K562 (cell line): ENCODE results near the gene RAB6B. TPM values are rescaled to one million over a fixed set of nuclear protein-coding genes. Genes with fewer than 3 reads are reported as not detected.

ENCODE experiments used
- ATAC-seq: fragments of 200-7000 bp; cut with Tn5 transposase; 3 replicates; pipeline ENCODE4 v1.9.1; 2020; ENCODE audit warnings: moderate library complexity
- BruUV-seq: library from RNA; stranded (reverse); fragments of 400-500 nt; replicated peaks from 2 replicates; lab custom pipeline; 2021; lab: Mats Ljungman, UMichigan
- CTCF ChIA-PET: fragments of 300-600 bp; formaldehyde crosslinking; extraction: SDS; loops from one replicate; lab custom pipeline; 2021; ENCODE audit warnings: low intra/inter-chr PET ratio; lab: Yijun Ruan, JAX
- POLR2A ChIA-PET: fragments of 300-600, 350-650 bp; sonication (Branson Sonifier 250); formaldehyde crosslinking; extraction: SDS; loops from one replicate; lab custom pipeline; 2021; ENCODE audit warnings: antibody characterized with exemption, inconsistent platforms; lab: Yijun Ruan, JAX
- DNase-seq, 4 experiments: peaks; one replicate each; pipeline versions ENCODE4 v3.0.0 to v3.0.0-alpha.2; 2011 to 2018; ENCODE audit warnings: low spot score in 3 of 4, mixed read lengths in 3 of 4; ENCODE audit errors: extremely low read depth in 1 of 4
- FAIRE-seq: peaks from 2 replicates; lab custom pipeline; 2011; peaks lifted over from hg19 to GRCh38; lab: Jason Lieb, UNC
- H2AFZ ChIP-seq: 2 replicates; pipeline ENCODE4 v1.6.0; 2011; ENCODE audit warnings: low read depth, low read length, control low read depth, inconsistent platforms
- H3K27ac ChIP-seq: fragments of 200-600 bp; 3 replicates; pipeline ENCODE4 v1.8.0; 2011; ENCODE audit warnings: low read depth, mild to moderate bottlenecking, control low read depth, inconsistent platforms, low read length, moderate library complexity, mixed read lengths; ENCODE audit errors: extremely low read depth
- H3K27me3 ChIP-seq, 2 experiments: fragments of 300-600 bp in 1 of 2; 2 replicates in 1 of 2; 3 replicates in 1 of 2; pipeline versions ENCODE4 v1.6.0 to v1.8.0; 2011; ENCODE audit warnings: inconsistent platforms in 2 of 2, low read length in 2 of 2, mild to moderate bottlenecking in 1 of 2, mixed read lengths in 1 of 2, moderate library complexity in 1 of 2; ENCODE audit not compliant: control insufficient read depth in 2 of 2, insufficient read depth in 2 of 2
- H3K36me3 ChIP-seq: fragments of 300-600 bp; 3 replicates; pipeline ENCODE4 v1.8.0; 2011; ENCODE audit warnings: mild to moderate bottlenecking, low read length, inconsistent platforms; ENCODE audit not compliant: control insufficient read depth, insufficient read depth
- H3K4me1 ChIP-seq, 2 experiments: fragments of 200-600 bp in 1 of 2; replicated peaks in 1 of 2; 2 replicates in 1 of 2; 3 replicates in 1 of 2; pipeline versions ENCODE4 v1.5.1 to v1.8.0; 2011; ENCODE audit warnings: inconsistent platforms in 2 of 2, low read length in 2 of 2, mild to moderate bottlenecking in 1 of 2, mixed read lengths in 1 of 2, moderate library complexity in 1 of 2; ENCODE audit not compliant: control insufficient read depth in 2 of 2, insufficient read depth in 2 of 2
- H3K4me2 ChIP-seq: 2 replicates; pipeline ENCODE4 v1.6.1; 2011; ENCODE audit warnings: low read length, control low read depth, inconsistent platforms, mixed read lengths; ENCODE audit not compliant: insufficient read depth
- H3K4me3 ChIP-seq: fragments of 200-600 bp; sonication (generic), shearing (Covaris generic); 2 replicates; pipeline ENCODE4 v1.5.1; 2016; ENCODE audit warnings: control low read depth, inconsistent platforms
- H3K79me2 ChIP-seq: fragments of 200-600 bp; 3 replicates; pipeline ENCODE4 v1.8.0; 2011; ENCODE audit warnings: low read length, inconsistent platforms; ENCODE audit not compliant: control insufficient read depth, insufficient read depth
- H3K9ac ChIP-seq, 2 experiments: 2 replicates each; pipeline versions ENCODE4 v1.6.0 to v1.6.1; 2011; ENCODE audit warnings: low read depth in 2 of 2, low read length in 2 of 2, control low read depth in 1 of 2, inconsistent platforms in 1 of 2, mild to moderate bottlenecking in 1 of 2, mixed read lengths in 1 of 2; ENCODE audit not compliant: insufficient read depth in 1 of 2
- H3K9me1 ChIP-seq: one replicate; pipeline ENCODE4 v1.6.0; 2011; ENCODE audit warnings: inconsistent platforms, mild to moderate bottlenecking, low read length, moderate library complexity; ENCODE audit not compliant: control insufficient read depth, insufficient read depth
- H3K9me3 ChIP-seq: replicated peaks from 2 replicates; pipeline ENCODE4 v1.5.1; 2011; ENCODE audit warnings: low read depth, low read length, inconsistent platforms; ENCODE audit not compliant: control insufficient read depth, insufficient read depth
- H4K20me1 ChIP-seq: replicated peaks from 2 replicates; pipeline ENCODE4 v1.6.1; 2011; ENCODE audit warnings: low read length, inconsistent platforms, mixed read lengths; ENCODE audit not compliant: control insufficient read depth, insufficient read depth
- PHF8 ChIP-seq: fragments of 200-600 bp; sonication (generic); IDR thresholded peaks from 2 replicates; pipeline ENCODE4 v1.6.1; 2012; ENCODE audit warnings: mixed run types, mild to moderate bottlenecking, inconsistent platforms, low read length, moderate library complexity, borderline replicate concordance
- RFX7 ChIP-seq: fragments of 250-450 bp; sonication (Bioruptor Pico); IDR thresholded peaks from 2 replicates; pipeline ENCODE4 v1.5.1; 2021; ENCODE audit warnings: mild to moderate bottlenecking
- TCF7 ChIP-seq: sonication (generic); IDR thresholded peaks from 2 replicates; pipeline ENCODE4 v1.6.1; 2016; ENCODE audit warnings: antibody characterized with exemption, borderline replicate concordance
- THRAP3 ChIP-seq: fragments of 450-650 bp; IDR thresholded peaks from 2 replicates; pipeline ENCODE4 v1.6.1; 2016; ENCODE audit warnings: mild to moderate bottlenecking, inconsistent platforms, borderline replicate concordance
- TRIM24 ChIP-seq, 2 experiments: fragments of 450-650 bp; IDR thresholded peaks; 2 replicates each; pipeline ENCODE4 v1.6.1; 2016
- in situ Hi-C: fragments of 300-500 bp; cut with MboI; formaldehyde crosslinking; loops from 4 replicates; pipeline ENCODE4 v1.15.0; 2018; ENCODE audit warnings: inconsistent platforms, mixed read lengths
- intact Hi-C: fragments of 100-400 bp; cut with micrococcal nuclease; formaldehyde crosslinking; loops from 2 replicates; pipeline ENCODE4 v1.14.2; 2022
- polyA plus RNA-seq, 8 experiments: library from polyadenylated mRNA; depleted of rRNA in 4 of 8; stranded (reverse) in 5 of 8; unstranded in 3 of 8; fragments of >200 nt; fragmentation: Nextera tagmentation in 2 of 8; fragmentation: Illumina TruSeq in 1 of 8; extraction: Ambion mirVana in 2 of 8; extraction: Trizol in 1 of 8; gene quantifications; 2 replicates each; pipeline versions ENCODE4 v1.2.1 to v1.2.3, GENCODE V29; 2011 to 2014; ENCODE audit warnings: inconsistent platforms in 1 of 8, missing spikeins in 1 of 8
- total RNA-seq, 7 experiments: library from RNA; depleted of rRNA in 6 of 7; stranded (reverse); fragments of >200 nt in 6 of 7; fragmentation: Illumina TruSeq in 2 of 7; extraction: Trizol in 2 of 7; gene quantifications; 2 replicates each; pipeline versions ENCODE4 v1.2.1 to v1.2.3, GENCODE V29; 2011 to 2021; ENCODE audit warnings: low replicate concordance in 1 of 7
- TF ChIP-seq, protein P1 (sequence below): fragments of 450-650 bp; IDR thresholded peaks from 2 replicates; pipeline ENCODE4 v1.6.1; 2018; ENCODE audit not compliant: partially characterized antibody
- TF ChIP-seq, protein P2 (sequence below): sonication (generic); formaldehyde crosslinking; IDR thresholded peaks from 2 replicates; pipeline ENCODE4 v1.8.1; 2023; ENCODE audit warnings: mild to moderate bottlenecking, missing genetic modification reagents
- TF ChIP-seq, protein P3 (sequence below): sonication (generic); formaldehyde crosslinking; IDR thresholded peaks from 2 replicates; pipeline ENCODE4 v1.8.1; 2022; ENCODE audit warnings: missing genetic modification reagents
- TF ChIP-seq, protein P4 (sequence below): fragments of 250-450 bp; sonication (Bioruptor Pico); IDR thresholded peaks from 2 replicates; pipeline ENCODE4 v1.5.0; 2021; ENCODE audit warnings: mild to moderate bottlenecking, moderate library complexity

The RAB6B gene
- total and polyA plus RNA-seq, 9 of the 15 experiments (the other 6 are each of a cell fraction or from before 2014, with no cell fraction given) = 0.60 to 18.1 (median 1.5) TPM

DNA sequence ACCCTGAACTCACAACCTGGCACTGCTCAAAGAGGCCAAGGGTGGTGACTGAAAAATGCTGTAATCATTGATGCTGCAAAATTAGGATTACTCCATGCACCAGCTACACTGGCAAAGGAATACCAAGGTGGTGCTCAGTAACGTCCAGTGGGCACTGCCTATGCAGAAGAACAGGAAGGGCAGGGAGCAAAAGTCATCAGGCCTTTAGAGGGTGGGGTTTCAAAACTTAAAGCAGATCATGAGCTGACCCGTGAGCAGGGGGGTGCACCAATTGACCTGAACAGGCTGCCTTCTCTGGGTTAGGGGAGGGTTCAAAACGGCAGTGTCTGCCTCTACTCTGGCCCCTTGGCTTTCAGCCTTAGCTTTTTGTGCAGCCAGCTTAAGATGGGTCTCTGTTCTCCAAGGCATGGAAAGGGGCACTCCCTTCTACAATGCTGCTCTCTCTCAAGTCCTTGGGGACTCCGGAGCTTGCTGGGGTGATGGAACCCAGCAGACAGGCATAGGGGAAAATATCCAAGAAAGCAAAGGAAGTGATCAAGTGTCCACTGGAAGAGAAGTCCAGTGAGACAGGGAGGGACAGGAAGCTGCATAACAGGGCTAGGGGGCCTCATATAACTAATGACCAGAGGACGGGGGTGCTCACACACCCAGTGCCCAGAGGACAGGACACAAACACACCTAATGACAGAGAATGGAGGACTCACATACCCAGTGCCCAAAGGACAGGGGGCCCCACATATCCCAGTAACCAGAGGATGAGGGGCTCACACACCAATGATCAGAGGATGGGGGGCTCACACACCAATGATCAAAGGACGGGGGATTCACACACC is 11.4 kb downstream of the RAB6B start (continued):
- TF ChIP-seq, protein P1, sequence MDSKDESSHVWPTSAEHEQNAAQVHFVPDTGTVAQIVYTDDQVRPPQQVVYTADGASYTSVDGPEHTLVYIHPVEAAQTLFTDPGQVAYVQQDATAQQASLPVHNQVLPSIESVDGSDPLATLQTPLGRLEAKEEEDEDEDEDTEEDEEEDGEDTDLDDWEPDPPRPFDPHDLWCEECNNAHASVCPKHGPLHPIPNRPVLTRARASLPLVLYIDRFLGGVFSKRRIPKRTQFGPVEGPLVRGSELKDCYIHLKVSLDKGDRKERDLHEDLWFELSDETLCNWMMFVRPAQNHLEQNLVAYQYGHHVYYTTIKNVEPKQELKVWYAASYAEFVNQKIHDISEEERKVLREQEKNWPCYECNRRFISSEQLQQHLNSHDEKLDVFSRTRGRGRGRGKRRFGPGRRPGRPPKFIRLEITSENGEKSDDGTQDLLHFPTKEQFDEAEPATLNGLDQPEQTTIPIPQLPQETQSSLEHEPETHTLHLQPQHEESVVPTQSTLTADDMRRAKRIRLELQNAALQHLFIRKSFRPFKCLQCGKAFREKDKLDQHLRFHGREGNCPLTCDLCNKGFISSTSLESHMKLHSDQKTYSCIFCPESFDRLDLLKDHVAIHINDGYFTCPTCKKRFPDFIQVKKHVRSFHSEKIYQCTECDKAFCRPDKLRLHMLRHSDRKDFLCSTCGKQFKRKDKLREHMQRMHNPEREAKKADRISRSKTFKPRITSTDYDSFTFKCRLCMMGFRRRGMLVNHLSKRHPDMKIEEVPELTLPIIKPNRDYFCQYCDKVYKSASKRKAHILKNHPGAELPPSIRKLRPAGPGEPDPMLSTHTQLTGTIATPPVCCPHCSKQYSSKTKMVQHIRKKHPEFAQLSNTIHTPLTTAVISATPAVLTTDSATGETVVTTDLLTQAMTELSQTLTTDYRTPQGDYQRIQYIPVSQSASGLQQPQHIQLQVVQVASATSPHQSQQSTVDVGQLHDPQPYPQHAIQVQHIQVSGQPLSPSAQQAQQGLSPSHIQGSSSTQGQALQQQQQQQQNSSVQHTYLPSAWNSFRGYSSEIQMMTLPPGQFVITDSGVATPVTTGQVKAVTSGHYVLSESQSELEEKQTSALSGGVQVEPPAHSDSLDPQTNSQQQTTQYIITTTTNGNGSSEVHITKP = no peak

DNA sequence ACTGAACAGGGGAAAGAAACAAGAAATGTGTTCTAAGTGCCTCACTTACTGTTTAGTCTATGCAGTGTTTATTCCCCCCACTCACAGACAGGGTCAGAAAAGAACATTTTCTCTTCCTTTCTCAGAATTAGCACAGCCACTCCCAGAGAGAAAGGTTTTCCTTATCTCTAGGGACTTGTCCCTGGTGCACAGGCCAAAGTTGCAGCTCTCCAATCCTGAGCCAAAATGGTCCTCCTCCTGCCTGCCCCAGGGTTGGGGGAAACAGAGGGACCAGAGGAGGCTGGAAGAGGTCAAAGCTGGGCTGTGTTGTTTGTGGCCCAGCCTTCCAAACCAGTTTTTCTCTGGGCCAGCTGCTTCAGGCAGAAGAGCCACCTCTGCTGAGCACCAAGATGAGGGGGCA is 12.0 kb downstream of the RAB6B start:
- no peak overlapping the region; the same call in 2 of the 3 replicates for H3K27ac ChIP-seq
- intact Hi-C loops = no loop called here
- peak overlapping the region; percentile 32; the same call in 1 of the 2 replicates for H3K4me2 ChIP-seq
- no peaks in the 10 kb centered on the region for H3K27me3 ChIP-seq
- FAIRE-seq (peak; percentile 82), DNase-seq (peak in 1 of 4 experiments; percentile 26), ATAC-seq (peak; percentile 59)
- in situ Hi-C loops = no loop called here
- CTCF ChIA-PET = no interaction called here
- no peaks in the 10 kb centered on the region; the same call in 2 of the 3 replicates for H3K79me2 ChIP-seq
- peaks cover 3 to 11% of the 10 kb centered on the region in 2 experiments; a peak in 3 of 5 replicates for H3K4me1 ChIP-seq
- H3K9ac ChIP-seq = no peak overlapping the region; a peak in 1 of 4 replicates
- POLR2A ChIA-PET = interaction anchor here (0.6 kb wide), 2 partner anchors 19 to 332 kb away, joined by 3 to 7 read pairs; no protein-coding TSS in a partner anchor
- H4K20me1 ChIP-seq = peaks cover 3% of the 10 kb centered on the region; the same call in 1 of the 2 replicates
- no peak overlapping the region for H3K4me3 ChIP-seq
- no peaks in the 10 kb centered on the region for H3K9me1 ChIP-seq
- H2AFZ ChIP-seq = no peak overlapping the region
- no TSS peak for BruUV-seq
- peaks cover 3% of the 10 kb centered on the region; the same call in 1 of the 2 replicates for H3K9me3 ChIP-seq
- no peaks in the 10 kb centered on the region for H3K36me3 ChIP-seq
- no peak for TF ChIP-seq PHF8
- TF ChIP-seq TRIM24 (IDR thresholded peaks at IDR 0.05) = no peak
- TF ChIP-seq RFX7 (CRISPR knock-in tag) = no peak
- TF ChIP-seq, protein P2, sequence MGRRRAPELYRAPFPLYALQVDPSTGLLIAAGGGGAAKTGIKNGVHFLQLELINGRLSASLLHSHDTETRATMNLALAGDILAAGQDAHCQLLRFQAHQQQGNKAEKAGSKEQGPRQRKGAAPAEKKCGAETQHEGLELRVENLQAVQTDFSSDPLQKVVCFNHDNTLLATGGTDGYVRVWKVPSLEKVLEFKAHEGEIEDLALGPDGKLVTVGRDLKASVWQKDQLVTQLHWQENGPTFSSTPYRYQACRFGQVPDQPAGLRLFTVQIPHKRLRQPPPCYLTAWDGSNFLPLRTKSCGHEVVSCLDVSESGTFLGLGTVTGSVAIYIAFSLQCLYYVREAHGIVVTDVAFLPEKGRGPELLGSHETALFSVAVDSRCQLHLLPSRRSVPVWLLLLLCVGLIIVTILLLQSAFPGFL (CRISPR knock-in tag) = no peak
- no peak for TF ChIP-seq TCF7
- no peak for TF ChIP-seq THRAP3
- TF ChIP-seq, protein P3, sequence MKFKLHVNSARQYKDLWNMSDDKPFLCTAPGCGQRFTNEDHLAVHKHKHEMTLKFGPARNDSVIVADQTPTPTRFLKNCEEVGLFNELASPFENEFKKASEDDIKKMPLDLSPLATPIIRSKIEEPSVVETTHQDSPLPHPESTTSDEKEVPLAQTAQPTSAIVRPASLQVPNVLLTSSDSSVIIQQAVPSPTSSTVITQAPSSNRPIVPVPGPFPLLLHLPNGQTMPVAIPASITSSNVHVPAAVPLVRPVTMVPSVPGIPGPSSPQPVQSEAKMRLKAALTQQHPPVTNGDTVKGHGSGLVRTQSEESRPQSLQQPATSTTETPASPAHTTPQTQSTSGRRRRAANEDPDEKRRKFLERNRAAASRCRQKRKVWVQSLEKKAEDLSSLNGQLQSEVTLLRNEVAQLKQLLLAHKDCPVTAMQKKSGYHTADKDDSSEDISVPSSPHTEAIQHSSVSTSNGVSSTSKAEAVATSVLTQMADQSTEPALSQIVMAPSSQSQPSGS (CRISPR knock-in tag) = no peak
- TF ChIP-seq, protein P4, sequence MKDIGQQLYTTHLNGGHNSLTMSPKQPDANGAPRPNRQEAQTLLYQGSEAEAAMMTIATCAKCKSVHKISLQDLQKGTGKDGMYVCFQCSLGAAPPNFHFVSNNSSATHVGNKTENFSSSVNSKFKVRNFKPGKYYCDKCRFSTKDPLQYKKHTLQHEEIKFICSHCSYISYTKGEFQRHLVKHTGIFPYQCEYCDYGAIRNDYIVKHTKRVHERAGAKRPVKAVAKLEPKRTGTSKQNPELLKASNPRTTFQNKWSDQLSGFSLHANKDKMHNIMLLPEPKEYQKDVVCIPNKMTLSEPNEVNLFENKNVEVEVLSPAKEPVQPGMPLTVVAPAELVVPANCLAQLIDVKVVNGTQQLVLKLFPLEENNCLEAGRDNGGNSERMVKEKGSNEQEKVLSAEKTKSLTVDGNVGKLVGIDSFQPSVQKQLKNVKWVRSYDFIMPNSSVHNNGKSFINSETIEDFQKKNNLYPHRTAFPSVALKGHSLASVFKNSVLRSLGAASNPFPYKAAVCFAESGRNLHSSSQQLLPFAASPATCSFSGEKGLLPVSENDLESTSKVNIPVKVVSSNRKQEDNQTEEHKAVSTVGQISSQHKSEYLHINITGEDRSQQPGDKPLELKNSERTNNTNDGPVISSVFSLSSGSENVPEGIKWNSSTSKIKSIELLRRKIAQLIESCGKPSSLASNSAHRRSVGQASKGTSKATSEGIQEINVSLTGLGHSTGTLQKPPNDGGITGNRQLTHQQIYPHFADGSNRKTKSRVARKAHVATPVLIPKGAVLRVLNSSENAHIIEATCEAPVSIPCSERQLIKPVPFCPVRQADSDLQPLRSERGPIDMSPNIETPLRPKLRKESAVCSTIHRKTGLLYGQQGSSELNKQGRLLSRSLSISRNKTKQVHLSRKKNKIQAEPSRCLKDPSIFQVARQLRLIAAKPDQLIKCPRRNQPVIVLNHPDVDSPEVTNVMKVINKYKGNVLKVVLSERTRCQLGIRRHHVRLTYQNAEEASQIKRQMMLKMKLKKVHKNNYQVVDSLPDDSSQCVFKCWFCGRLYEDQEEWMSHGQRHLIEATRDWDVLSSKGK (CRISPR knock-in tag) = no peak
